CD4-positive, CD25-positive, alpha-beta regulatory T cell (primary cell): Measurements from ENCODE around the gene TENM4. TPM values are rescaled to one million over a fixed set of nuclear protein-coding genes. Genes with fewer than 3 reads are reported as not detected.

Experiments used
- ATAC-seq, 2 donors: fragments of 150-1000 bp; cut with Tn5 transposase; one replicate each; pipeline ENCODE4 v1.10.0; 2021; ENCODE audit warnings: low read depth in 2 of 2, moderate number of reproducible peaks in 2 of 2, moderate library complexity in 1 of 2
- DNase-seq, 3 donors: peaks; one replicate each; pipeline versions ENCODE4 v3.0.0 to v3.0.0-alpha.2; 2012 to 2022; ENCODE audit warnings: mixed read lengths in 1 of 3
- H3K27ac ChIP-seq: one replicate; pipeline ENCODE4 v1.7.0; 2013; ENCODE audit warnings: mild to moderate bottlenecking, low read length; ENCODE audit not compliant: insufficient read depth, poor library complexity, severe bottlenecking
- H3K27me3 ChIP-seq: one replicate; pipeline ENCODE4 v1.7.0; 2013; ENCODE audit warnings: low read length; ENCODE audit not compliant: control insufficient read depth, insufficient read depth
- H3K36me3 ChIP-seq: one replicate; pipeline ENCODE4 v1.7.0; 2013; ENCODE audit warnings: mild to moderate bottlenecking, low read length, moderate library complexity; ENCODE audit not compliant: control insufficient read depth, insufficient read depth
- H3K4me1 ChIP-seq: 2 replicates; pipeline ENCODE4 v1.7.0; 2013; ENCODE audit warnings: mild to moderate bottlenecking, low read length; ENCODE audit not compliant: insufficient read depth, control insufficient read depth, poor library complexity, severe bottlenecking
- H3K4me3 ChIP-seq: one replicate; pipeline ENCODE4 v1.7.0; 2013; ENCODE audit warnings: low read depth, mild to moderate bottlenecking, low read length, moderate library complexity
- H3K9me3 ChIP-seq, 2 experiments: 1 replicate in 1 of 2; 2 replicates in 1 of 2; pipeline ENCODE4 v1.7.0; 2013; ENCODE audit warnings: low read length in 2 of 2, mild to moderate bottlenecking in 1 of 2, moderate library complexity in 1 of 2; ENCODE audit not compliant: control insufficient read depth in 2 of 2
- H3K27ac Mint-ChIP-seq, 3 donors: one replicate each; pipeline ENCODE4 v1.8.0; 2020 to 2022; ENCODE audit warnings: mild to moderate bottlenecking in 3 of 3, mixed read lengths in 3 of 3, moderate library complexity in 2 of 3
- H3K27me3 Mint-ChIP-seq: one replicate; pipeline ENCODE4 v1.8.0; 2022; ENCODE audit warnings: mild to moderate bottlenecking, mixed read lengths
- H3K36me3 Mint-ChIP-seq: one replicate; pipeline ENCODE4 v1.8.0; 2020; ENCODE audit warnings: mixed read lengths
- H3K4me1 Mint-ChIP-seq, 4 donors: one replicate each; pipeline ENCODE4 v1.8.0; 2020 to 2022; ENCODE audit warnings: mixed read lengths in 4 of 4, mild to moderate bottlenecking in 1 of 4
- H3K4me3 Mint-ChIP-seq, 4 donors: one replicate each; pipeline ENCODE4 v1.8.0; 2020 to 2022; ENCODE audit warnings: mild to moderate bottlenecking in 4 of 4, mixed read lengths in 4 of 4, moderate library complexity in 3 of 4
- H3K9me3 Mint-ChIP-seq, 7 donors: one replicate each; pipeline ENCODE4 v1.8.0; 2020 to 2022; ENCODE audit warnings: mixed read lengths in 7 of 7, mild to moderate bottlenecking in 3 of 7, moderate library complexity in 2 of 7
- polyA plus RNA-seq, 4 donors: library from polyadenylated mRNA; unstranded; fragments of 300-500 nt; fragmentation: Illumina TruSeq; gene quantifications; one replicate each; pipeline ENCODE4 v1.2.3, GENCODE V29; 2021
- total RNA-seq: library from RNA; stranded (reverse); gene quantifications from one replicate; pipeline ENCODE4 v1.2.3, GENCODE V29; 2022

TENM4 gene
- total and polyA plus RNA-seq, 5 donors from 2014 or later: 0.02 TPM; not detected in 4

DNA sequence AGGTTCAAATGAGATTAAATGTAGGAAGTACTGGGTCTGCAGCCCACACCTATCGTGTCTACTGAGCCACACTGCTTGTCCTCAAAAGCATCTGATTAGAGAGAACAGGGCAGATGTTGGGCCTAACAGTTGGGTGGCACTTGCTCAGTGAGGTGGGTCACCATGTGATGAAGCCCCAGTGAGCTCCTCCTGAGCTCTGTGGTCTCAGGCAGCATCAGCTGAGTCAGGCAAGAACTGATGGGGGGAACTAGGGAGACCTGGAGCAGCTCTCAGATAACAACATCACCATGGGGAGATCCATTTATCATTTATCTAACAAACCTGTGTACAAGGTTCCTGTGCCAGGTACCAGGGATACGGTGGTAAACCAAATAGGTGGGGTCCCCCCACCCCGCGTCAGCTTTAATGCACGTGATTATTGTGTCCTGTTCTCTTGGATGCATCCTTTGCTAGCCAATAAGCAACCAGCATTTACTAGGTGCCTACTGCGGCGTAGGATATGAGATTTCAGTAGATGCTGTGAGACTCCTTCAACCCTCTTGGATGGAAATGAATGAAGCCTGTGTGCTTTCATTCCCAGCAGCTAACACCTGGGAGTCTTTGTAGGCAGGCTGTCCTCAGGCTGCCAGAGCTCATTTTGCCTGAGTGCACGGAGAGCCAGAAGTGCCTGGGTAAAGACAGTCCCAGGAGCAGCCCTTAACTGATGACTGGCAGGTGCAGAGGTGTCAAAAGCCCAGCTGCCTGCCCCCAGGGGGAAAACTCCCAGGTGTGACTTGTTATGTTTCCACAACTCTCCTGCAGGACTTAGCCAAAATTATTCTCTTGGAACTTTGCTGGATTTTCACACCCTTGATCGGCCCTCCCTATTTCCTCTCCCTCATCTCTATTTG lies 792.6 kb downstream of the TENM4 start:
- Mint-ChIP-seq H3K27ac (no peak overlapping the region), H3K4me3 (no peak overlapping the region), H3K27me3 (no peaks in the 10 kb centered on the region), H3K4me1 (peaks cover 0 to 15% (median 0%) of the 10 kb centered on the region in 4 donors), H3K36me3 (no peaks in the 10 kb centered on the region), H3K9me3 (no peaks in the 10 kb centered on the region)
- H3K4me1 ChIP-seq: no peaks in the 10 kb centered on the region
- no peak for ATAC-seq
- H3K4me3 ChIP-seq: no peak overlapping the region
- peaks cover 1% of the 10 kb centered on the region for H3K27me3 ChIP-seq
- DNase-seq: no peak
- no peaks in the 10 kb centered on the region for H3K9me3 ChIP-seq
- H3K36me3 ChIP-seq: no peaks in the 10 kb centered on the region
- H3K27ac ChIP-seq: no peak overlapping the region

DNA sequence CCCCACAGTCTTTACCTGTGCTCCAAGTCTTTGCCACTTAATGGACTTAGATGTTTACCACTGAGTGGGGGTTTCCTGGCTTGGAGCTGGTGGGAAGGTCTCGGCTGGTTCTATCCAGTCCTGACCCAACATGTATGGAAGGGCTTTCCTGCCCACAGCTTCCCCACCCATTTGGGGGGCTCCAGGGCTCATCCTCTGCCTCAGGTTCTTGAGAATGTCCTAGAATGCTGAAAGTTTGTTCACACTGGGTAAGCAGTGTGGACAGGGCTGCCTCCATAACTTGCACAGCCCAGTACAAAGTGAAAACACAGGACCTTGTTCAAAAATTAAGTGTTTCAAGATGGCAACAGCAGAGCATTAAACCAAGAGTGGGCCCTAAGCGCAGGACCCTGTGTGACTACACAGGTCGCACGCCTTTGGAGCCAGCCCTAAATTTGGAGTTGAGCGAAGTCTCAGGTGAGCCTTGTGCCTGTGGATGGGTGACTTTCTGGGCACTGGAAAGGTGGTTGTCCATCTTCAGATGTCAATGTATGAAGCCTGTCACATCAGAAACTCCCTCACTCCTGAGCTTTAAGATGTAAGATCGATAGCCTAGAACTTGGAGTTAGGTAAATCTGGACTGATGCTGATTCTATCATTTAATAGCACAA lies 793.4 kb downstream of the TENM4 start:
- H3K9me3 Mint-ChIP-seq: no peaks in the 10 kb centered on the region
- no peak overlapping the region for H3K4me3 Mint-ChIP-seq
- no peak overlapping the region for H3K27ac Mint-ChIP-seq
- Histone ChIP-seq H3K4me3 (no peak overlapping the region), H3K27me3 (peaks cover 1% of the 10 kb centered on the region), H3K4me1 (no peaks in the 10 kb centered on the region), H3K36me3 (no peaks in the 10 kb centered on the region), H3K27ac (no peak overlapping the region), H3K9me3 (no peaks in the 10 kb centered on the region)
- DNase-seq (no peak), ATAC-seq (no peak)
- H3K36me3 Mint-ChIP-seq: no peaks in the 10 kb centered on the region
- H3K27me3 Mint-ChIP-seq: peaks cover 6% of the 10 kb centered on the region
- H3K4me1 Mint-ChIP-seq: peaks cover 0 to 15% (median 0%) of the 10 kb centered on the region in 4 donors

DNA sequence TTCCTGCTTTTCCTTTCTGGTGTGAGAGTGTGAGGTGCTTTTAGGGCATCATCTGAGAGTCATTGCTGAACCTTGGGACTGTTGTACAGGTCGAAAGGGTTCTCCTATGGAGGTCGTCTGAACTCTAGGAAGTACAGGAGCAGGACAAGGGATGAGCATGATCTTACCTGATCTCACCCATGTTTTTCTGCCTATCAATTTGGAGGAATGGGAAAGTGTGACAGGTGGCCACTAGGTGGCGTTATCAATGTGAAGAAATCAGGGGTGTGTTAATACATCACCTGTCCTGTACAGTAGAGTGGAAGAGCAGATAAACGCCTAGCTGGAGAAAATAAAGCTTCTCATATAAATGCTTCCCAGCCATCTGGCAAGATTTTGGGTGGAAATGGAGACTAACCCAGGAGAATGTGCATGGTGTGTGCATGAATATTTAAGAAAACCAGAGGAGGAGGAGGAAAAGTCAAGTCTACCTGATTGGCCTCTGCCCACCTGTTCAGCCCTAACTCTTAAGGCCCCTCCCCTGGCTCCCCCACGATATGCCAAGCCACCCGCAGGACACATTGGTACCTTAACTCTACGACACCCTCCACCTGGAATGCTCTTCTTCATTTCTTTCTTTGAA lies 794.2 kb downstream of the TENM4 start:
- Histone ChIP-seq H3K27ac (no peak overlapping the region), H3K4me1 (no peaks in the 10 kb centered on the region), H3K4me3 (no peak overlapping the region), H3K36me3 (no peaks in the 10 kb centered on the region), H3K9me3 (no peaks in the 10 kb centered on the region), H3K27me3 (peaks cover 1% of the 10 kb centered on the region)
- Mint-ChIP-seq H3K27me3 (peaks cover 8% of the 10 kb centered on the region), H3K4me1 (peaks cover 0 to 15% (median 0%) of the 10 kb centered on the region in 4 donors), H3K27ac (no peak overlapping the region), H3K4me3 (no peak overlapping the region), H3K9me3 (no peaks in the 10 kb centered on the region), H3K36me3 (no peaks in the 10 kb centered on the region)
- peak; percentile 17 to 63 (median 46) for DNase-seq
- peak; percentile 35 to 44 for ATAC-seq

DNA sequence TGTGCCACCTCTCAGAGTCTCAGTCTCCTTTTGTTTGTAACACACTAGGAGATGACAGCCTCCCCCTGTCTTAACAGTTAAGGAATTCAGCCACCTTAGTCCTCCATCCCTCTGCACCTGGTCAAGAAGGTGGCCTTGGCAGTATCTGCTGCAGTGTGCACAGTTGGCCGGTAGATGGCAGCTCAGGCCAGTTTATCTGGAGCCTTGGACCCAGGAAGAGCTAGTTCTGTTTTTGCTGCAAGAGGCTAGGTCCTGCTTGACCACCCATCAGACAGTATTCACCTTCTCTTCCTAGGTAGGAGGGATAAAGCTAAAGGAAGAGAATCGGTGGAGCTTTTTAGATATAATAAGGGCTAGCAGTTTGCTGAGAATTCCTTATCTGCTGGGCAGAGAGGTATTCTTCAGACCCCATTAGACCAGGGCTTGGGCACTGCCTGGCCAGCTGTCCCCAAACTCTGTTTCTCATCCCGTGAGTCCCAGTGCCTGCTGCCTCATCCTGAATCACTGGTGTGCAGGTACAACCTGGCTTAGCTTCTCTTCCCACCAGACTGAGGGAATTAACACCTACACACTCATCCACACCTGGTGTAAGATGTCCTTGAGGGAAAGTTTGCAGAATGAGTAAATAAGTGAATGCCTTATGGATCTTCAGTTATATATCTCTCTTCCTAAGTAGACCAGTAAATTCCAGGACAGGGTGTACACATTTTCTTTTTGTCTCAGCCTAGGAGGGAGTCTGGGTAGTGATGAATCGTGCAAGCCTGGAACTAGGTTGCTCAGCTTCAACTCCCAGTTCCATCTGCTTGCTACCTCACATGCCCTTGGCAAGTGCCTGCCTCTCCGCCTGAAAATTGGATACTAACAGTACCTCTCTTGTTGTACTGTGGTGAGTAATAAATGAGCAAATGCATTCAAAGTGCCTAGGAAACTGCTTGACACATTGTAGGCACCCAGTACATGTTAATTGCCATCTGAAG lies 795.3 kb downstream of the TENM4 start:
- Mint-ChIP-seq H3K4me3 (peak overlapping the region in 2 of 4 donors; percentile 64 to 85), H3K9me3 (peaks cover 0 to 3% (median 0%) of the 10 kb centered on the region in 7 donors), H3K27ac (peak overlapping the region in 1 of 3 donors; percentile 33), H3K36me3 (no peaks in the 10 kb centered on the region), H3K4me1 (peaks cover 0 to 15% (median 0%) of the 10 kb centered on the region in 4 donors), H3K27me3 (peaks cover 8% of the 10 kb centered on the region)
- Histone ChIP-seq H3K27me3 (peaks cover 1% of the 10 kb centered on the region), H3K4me1 (no peaks in the 10 kb centered on the region), H3K9me3 (no peaks in the 10 kb centered on the region), H3K36me3 (no peaks in the 10 kb centered on the region), H3K4me3 (peak overlapping the region; percentile 38), H3K27ac (no peak overlapping the region)
- peak; percentile 43 to 68 for ATAC-seq
- peak; percentile 24 to 61 (median 29) for DNase-seq

DNA sequence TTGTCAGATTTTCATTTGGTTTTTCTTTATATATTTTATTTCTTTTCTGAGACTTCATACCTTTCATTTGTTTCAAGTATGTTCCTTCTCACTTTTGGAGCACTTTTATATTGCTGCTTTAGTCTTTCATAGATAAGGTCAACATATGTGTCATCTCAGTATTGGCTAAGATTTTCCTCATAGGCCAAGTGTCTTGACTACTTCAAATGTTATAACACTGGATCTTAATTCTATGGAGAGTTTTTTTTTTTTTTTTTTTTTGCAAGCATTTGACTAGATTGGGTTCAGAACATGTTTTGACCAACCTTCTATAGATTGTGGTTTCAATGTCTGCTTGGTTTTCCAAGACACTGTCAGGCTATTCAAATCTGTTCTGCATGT lies 797.2 kb downstream of the TENM4 start:
- Mint-ChIP-seq H3K9me3 (peaks cover 0 to 3% (median 0%) of the 10 kb centered on the region in 7 donors), H3K27ac (no peak overlapping the region), H3K27me3 (peaks cover 8% of the 10 kb centered on the region), H3K4me3 (no peak overlapping the region), H3K4me1 (peaks cover 0 to 15% (median 0%) of the 10 kb centered on the region in 4 donors), H3K36me3 (no peaks in the 10 kb centered on the region)
- H3K27me3 ChIP-seq: peaks cover 1% of the 10 kb centered on the region
- no peaks in the 10 kb centered on the region for H3K4me1 ChIP-seq
- H3K9me3 ChIP-seq: no peaks in the 10 kb centered on the region
- H3K4me3 ChIP-seq: no peak overlapping the region
- DNase-seq: no peak
- H3K27ac ChIP-seq: no peak overlapping the region
- no peak for ATAC-seq
- H3K36me3 ChIP-seq: no peaks in the 10 kb centered on the region

DNA sequence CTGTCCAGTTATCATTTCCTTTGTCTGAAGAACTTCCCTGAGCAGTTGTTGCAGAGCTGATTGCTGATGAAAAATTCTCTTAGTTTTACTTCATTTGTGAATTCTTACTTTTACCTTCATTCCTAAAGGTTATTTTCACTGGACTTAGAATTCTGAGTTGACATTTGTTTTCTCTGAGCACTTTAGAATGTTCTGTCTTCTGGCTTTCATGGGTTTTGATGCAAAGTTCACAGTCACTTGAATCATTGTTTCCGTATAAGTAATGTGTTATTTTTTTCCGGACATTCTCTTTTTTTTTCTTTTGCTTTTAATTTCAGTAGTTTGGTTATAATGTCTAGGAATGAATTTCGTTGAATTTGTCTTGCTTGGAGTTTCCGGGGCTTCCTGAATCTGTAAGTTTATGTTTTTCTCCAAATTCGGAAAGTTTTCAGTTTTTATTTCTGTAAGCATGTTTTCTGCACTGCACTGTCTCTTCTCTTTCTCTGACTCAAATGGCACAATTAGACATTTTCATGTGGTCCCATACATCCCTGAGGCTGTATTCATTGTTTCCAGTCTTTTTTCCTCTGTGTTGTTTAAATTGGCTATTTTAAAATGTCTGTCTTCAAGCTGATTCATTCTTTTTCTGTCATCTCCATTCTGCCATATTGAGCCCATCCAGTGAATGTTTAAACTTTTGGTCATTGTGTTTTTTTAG lies 797.7 kb downstream of the TENM4 start:
- peaks cover 1% of the 10 kb centered on the region for H3K27me3 ChIP-seq
- no peaks in the 10 kb centered on the region for H3K36me3 Mint-ChIP-seq
- no peaks in the 10 kb centered on the region for H3K4me1 ChIP-seq
- peaks cover 0 to 15% (median 0%) of the 10 kb centered on the region in 4 donors for H3K4me1 Mint-ChIP-seq
- no peak for DNase-seq
- no peak overlapping the region for H3K27ac ChIP-seq
- H3K4me3 ChIP-seq: no peak overlapping the region
- no peaks in the 10 kb centered on the region for H3K9me3 ChIP-seq
- H3K27me3 Mint-ChIP-seq: peaks cover 8% of the 10 kb centered on the region
- ATAC-seq: no peak
- H3K36me3 ChIP-seq: no peaks in the 10 kb centered on the region
- no peak overlapping the region for H3K27ac Mint-ChIP-seq
- no peak overlapping the region for H3K4me3 Mint-ChIP-seq
- H3K9me3 Mint-ChIP-seq: peaks cover 0 to 3% (median 0%) of the 10 kb centered on the region in 7 donors
